GM19438 (cell line): Measurements from ENCODE around the gene MED12.
"Not testable (repeated sequence)": the region's sequence is repeated elsewhere in the genome, so short reads cannot be mapped to it uniquely, and the experiment has no call there.

Experiments used
- ATAC-seq: cut with Tn5 transposase; IDR thresholded peaks from one replicate; pipeline ENCODE4 v1.9.1; 2021; ENCODE audit warnings: low read depth; ENCODE audit not compliant: unreplicated experiment

Gene MED12

DNA sequence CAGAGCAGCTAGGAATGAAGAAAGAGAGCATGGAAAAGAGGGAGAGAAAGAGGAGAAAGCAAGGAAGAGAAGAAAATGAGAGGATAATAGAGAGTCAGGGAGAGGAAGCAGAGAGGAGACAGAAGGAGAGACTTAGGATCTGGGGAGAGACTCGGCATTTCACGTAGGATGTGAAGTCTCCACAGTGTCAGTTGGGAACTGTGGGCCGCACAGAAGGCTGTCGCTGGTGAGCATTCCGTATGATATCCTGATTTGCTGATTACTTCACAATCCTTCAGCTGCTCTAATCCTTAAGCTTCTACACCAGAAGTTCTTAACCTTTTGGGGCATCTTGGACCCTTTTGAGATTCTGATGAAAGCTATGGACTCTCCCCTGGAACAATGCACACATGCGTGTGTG is 40.2 kb downstream of the MED12 start:
- no peak for ATAC-seq

GRCh38 chrX:71159335-71159734 is 40.9 kb downstream of the MED12 start:
- no peak for ATAC-seq

DNA sequence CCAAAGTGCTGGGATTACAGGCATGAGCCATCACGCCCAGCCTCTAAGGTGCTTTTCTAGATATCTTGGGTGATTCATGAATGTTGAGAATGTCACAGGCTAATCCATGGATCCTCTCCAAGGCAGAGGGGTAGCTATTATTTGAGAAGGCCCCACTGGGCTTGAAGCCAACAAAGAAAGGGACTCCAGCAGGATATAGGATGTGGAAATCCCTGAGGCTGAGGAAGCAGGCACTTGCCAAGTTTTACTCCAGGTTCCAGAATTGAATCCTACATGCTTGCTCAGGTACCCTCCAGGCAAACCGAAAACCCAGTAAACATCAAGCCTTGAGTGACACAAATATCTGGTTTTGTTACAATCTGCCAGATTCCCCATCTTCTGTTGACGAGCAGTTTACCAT is 42.1 kb downstream of the MED12 start:
- ATAC-seq, result no peak

DNA sequence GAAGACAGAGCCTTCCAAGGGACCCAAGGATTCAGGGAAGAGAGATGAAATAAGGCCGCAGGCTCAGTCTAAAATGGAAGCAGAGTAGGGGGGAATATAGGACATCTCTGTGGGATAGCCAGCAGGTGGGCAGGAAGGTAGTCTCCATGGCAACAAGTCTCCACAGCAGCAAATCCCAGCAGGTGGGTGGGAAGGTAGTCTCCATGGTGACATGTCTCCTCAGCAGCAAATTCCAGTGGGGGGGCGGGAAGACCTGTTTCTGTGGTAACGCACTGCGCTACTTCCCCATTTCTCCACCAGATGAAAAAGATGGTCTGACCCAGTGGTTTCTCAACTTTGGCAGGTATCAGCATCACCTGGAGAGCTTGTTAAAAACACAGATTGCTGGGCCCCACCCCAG is 44.6 kb downstream of the MED12 start:
- ATAC-seq, result no peak

DNA sequence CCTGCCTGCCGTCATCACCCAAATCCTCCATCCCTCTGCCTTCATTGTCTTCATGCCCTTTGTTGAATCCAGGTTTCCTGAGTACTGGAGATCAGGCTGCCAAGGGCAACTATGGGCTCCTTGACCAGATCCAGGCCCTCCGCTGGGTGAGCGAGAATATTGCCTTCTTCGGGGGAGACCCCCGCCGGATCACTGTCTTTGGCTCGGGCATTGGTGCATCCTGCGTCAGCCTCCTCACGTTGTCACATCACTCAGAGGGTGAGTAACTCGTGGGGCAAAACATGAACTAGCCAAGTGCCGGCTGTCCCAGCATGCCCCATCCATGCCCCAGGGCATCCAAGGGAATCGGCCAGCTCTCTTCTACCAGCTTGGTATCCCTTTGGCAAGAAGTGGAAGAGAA is 45.7 kb downstream of the MED12 start:
- ATAC-seq, result no peak

DNA sequence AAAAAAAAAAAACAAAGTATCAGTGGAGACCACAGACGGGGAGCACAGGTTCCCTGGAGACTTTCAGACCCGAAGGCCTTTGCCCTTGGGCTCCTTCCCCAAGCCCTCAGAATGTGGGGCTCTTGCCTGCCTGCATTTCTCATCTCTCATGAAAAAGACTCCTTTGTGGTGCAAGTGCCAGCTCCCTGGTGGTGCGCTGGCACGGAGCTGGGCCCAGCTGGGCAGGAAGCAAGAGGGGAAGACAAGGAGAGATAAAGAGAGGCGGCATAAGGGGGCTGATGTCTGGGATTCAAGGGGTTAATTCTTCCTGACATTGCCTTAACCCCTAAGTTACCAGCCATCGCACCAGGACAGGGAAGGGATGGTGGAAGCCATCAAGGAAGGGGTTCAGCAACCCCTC is 48.1 kb downstream of the MED12 start:
- no peak for ATAC-seq

DNA sequence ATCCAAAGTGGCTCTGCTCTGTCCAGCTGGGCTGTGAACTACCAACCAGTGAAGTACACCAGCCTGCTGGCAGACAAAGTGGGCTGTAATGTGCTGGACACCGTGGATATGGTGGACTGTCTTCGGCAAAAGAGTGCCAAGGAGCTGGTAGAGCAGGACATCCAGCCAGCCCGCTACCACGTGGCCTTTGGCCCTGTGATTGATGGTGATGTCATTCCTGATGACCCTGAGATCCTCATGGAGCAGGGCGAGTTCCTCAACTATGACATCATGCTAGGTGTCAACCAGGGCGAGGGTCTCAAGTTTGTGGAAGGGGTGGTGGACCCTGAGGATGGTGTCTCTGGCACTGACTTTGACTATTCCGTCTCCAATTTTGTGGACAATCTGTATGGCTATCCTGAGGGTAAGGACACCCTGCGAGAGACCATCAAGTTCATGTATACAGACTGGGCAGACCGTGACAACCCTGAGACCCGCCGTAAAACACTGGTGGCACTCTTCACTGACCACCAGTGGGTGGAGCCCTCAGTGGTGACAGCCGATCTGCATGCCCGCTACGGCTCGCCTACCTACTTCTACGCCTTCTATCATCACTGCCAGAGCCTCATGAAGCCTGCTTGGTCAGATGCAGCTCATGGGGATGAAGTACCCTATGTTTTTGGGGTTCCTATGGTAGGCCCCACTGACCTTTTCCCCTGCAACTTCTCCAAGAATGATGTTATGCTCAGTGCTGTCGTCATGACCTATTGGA is 48.8 kb downstream of the MED12 start:
- ATAC-seq, result no peak

DNA sequence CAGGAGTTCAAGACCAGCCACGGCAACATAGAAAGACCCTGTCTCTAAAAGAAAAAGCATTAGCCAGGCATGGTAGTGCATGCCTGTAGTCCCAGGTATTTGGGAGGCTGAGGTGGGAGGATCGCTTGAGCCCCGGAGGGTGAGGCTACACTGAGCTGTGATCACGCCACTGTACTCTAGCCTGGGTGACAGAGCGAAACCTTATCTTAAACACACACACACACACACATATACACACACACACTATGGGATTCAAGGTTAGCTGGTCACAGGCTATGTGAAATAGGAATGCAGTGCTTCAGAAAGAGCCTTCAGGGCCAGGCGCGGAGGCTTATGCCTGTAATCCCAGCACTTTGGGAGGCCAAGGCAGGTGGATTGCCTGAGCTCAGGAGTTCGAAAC is 49.7 kb downstream of the MED12 start:
- ATAC-seq, result no peak

DNA sequence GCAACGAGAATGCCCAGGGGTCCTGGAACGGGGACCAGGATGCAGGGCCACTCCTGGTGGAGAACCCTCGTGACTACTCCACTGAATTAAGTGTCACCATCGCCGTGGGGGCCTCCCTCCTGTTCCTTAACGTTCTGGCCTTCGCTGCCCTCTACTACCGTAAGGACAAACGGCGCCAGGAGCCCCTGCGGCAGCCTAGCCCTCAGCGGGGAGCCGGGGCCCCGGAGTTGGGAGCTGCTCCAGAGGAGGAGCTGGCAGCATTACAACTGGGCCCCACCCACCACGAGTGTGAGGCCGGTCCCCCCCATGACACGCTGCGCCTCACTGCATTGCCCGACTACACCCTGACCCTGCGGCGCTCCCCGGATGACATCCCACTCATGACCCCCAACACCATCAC is 51.2 kb downstream of the MED12 start:
- no peak for ATAC-seq

DNA sequence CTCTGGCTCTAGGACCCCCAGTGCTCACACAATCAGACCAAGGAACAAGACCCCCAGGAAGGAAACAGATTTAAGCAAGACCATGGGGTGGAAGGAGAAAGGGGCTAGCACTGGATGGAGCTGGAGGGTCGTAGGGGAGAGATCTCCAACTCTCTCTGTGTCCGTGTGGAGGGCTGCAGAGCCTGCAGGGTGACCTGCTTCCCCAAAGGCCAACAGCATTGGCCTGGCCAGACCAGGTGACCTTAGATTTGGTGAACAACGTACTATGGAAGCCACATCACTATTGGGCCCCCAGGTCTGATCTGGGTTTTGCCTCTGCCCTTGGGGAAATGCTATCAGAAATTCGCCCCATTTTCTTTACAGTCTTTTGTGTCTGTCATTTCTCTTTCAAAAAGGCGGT is 52.3 kb downstream of the MED12 start:
- ATAC-seq, result no peak

DNA sequence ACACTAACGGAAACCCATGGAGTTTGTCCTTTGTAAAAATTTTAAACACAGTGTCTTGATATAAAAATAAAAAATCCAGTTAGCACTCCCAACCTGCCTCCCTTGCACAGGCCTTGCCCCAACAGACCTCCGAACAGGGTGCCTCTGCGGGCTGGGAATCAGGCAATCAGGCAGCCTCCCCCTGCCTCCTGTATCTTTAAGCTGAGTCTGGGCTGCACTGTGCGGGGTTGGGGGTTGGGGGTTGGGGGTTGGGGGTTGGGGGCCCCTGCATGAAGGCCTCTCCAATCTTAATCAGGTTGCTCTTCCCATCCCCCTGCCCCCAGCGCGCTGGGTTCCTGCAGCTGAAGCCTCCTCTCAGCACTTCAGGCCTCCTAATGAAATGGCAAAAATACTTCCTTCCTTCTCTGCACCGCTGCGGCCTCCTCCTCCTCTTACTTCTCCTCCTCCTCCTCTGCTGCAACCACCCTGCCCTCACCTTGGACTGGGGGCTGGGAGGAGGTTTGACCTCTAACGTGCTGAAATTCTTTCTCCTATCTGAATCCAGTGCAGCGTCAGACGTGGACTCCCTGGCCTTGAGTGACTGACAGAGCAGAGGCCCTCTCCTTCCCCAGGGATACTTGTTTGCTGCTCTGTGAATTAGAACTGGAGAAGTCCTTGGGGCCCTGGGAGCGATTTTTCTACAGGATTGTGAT is 52.9 kb downstream of the MED12 start:
- ATAC-seq, result no peak

- ATAC-seq, result no peak
Measured at GRCh38 chrX:71173440-71173839, 55.0 kb downstream of the MED12 start.

DNA sequence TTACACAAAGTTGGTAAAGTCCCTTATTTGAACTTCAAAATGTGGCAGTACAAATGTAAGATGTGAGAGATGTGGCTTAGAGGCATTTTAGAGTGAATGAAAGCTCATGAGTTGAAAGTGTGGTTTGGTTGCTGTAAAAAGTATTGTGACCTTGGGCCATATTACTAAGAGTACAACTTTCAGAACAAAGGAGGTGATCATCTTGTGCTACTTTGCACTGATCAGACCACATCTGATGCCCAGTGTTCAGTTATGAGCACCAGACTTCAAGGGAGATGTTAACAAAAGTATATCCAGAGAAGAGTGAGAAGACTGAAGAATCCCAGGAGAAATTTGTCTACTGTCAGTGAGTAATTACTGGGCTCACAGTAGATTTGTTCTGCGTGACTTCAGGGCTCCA is 56.4 kb downstream of the MED12 start:
- ATAC-seq, result no peak

DNA sequence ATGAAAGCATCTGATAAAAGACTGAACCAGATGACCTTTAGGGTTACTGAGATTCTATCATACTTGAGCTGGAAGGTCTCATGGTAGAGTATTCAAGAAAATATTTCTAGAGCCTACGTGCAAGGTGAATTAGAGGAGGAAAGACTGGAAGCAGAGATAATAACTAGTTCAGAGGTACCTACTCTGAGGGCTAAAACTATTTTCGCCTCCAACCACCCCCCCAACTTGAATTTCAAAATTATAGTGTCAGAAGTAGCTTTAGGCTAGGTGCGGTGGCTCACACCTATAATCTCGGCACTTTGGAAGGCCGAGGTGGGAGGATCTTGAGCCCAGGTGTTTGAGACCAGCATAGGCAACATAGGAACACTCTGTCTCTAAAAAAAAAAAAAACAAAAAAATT is 57.1 kb downstream of the MED12 start:
- ATAC-seq, result no peak

DNA sequence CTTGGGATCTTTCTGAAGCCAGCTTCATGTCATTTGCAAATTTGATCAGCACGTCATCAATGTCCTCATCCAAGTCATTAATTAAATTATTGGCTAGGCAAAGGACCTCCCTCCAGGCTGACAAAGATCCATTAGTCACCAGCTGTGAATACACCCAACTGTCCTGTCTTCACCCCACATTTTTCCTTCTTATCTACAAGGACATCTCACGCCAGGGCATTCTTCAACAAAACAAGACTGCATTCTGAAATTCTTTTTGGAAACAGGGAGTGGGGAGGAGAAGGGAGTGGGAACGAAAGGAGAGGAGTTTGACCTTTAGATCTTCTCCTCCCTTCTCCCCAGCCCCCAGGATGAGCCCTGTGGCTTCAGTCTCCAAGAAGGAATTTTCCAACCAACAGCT is 58.9 kb downstream of the MED12 start:
- no peak for ATAC-seq

- no peak for ATAC-seq
Measured at GRCh38 chrX:71178908-71179307, 60.5 kb downstream of the MED12 start.

GRCh38 chrX:71180579-71181265 is 62.3 kb downstream of the MED12 start:
- ATAC-seq, result not testable (repeated sequence)

DNA sequence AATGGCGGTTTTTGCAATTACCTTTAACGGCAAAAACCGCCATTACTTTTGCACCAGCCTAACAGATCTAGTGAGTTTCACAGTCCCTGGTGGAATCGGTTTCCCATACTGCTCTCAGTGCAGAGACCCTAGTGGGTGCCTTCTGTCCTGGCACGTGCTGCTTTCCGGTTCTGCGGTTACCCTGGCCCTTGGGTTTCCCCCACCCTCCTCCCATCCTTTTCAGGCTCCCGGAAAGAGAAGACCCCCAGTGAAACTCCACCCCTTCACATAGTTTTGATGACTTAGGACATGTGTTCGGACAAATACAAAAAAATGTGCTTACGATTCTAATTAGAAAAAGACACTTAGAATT is 63.1 kb downstream of the MED12 start:
- peak; percentile 52 for ATAC-seq

- ATAC-seq, result peak; percentile 88
Measured at GRCh38 chrX:71181910-71182799, 63.8 kb downstream of the MED12 start.

GRCh38 chrX:71182871-71183270 is 64.5 kb downstream of the MED12 start:
- ATAC-seq, result no peak

- ATAC-seq, result no peak
Measured at GRCh38 chrX:71183341-71183740, 64.9 kb downstream of the MED12 start.
